GM18511 (cell line): ENCODE results near the gene ZNF660.
"Not testable (repeated sequence)": the region's sequence is repeated elsewhere in the genome, so short reads cannot be mapped to it uniquely, and the experiment has no call there.

Experiments used
- ATAC-seq: cut with Tn5 transposase; IDR thresholded peaks from one replicate; pipeline ENCODE4 v1.9.1; 2021; ENCODE audit warnings: mild to moderate bottlenecking, moderate library complexity; ENCODE audit not compliant: unreplicated experiment

ZNF660 gene

DNA sequence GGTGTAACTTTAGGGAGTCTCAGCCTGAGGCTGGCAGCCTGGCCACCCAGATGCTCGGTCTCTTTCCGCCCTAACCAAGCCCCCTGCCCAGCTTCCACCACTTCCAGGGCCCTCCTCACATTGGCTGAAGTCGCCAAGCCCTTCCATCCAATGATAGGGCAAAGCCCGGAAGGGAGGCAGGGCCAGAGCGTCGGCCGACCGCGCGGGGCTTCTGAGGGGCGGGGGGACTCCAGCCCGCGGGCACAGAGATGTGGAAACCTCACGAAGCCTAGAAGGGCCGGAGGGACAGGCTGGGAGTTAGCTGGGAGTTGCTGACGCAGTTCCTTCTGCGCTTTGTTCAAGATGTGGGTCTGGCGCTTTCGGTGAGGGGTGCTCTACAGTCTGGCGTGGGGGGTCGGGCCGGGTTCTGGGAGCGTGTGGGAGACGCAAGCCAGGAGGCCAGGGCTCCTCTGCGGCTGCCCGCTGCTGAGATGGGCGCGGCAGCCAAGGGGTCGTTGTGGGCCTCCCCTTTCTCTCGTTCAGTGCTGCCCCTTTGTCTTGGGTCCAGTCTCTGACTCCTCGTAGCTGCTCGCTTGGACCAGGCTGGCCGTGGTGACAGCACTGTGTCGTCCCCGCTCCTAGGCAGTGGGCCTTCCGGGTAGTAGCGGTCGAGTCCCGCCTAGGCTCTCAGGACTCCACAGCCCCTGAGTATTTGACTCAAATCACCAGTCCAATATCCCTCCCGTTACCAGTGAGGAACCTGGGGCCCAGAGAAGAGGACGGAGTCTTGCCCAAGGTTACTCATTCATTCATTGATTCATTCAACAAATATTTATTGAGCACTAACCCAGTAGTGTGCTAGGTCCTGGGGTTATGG lies at the start of gene ZNF660:
Gene ZNF660 (plus strand): TSS at position 319 of the 856 bp plus-strand sequence. CDS start 9,230 bp downstream, outside the sequence.
- ATAC-seq: peak; percentile 78

GRCh38 chr3:44535364-44535763 lies 49.4 kb upstream of the ZNF660 start:
- no peak for ATAC-seq

- not testable (repeated sequence) for ATAC-seq
These were observed 40.0 kb upstream of the ZNF660 start for GRCh38 chr3:44544811-44545210.

GRCh38 chr3:44554626-44555592 lies 29.9 kb upstream of the ZNF660 start, which contains the start of gene ZKSCAN7:
ZKSCAN7 (plus strand) TSS chr3:44555193; CDS start chr3:44557048, 1,855 bp downstream.
- peak; percentile 73 for ATAC-seq

DNA sequence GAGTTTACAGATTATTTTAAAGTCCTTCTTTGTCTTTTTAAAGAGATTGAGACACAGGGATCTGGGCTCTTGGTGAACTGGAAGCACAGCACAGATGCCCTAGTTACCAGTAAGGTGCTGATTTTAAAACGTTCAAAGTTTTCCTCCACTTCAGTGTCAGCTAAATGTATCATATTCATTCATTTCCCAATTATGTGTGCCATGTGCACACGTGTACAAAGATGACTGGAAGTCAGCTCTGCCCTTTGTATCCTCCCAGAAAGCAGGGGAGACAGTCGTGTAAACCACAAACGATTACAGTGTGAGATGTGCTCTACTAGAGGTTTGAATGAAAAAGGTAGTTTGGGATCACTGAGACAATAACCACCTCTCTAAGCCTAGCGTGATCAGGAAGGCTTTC lies 29.0 kb upstream of the ZNF660 start:
- ATAC-seq: no peak

- no peak for ATAC-seq
These were observed 27.7 kb upstream of the ZNF660 start for GRCh38 chr3:44557074-44557473.

GRCh38 chr3:44561076-44561475 lies 23.7 kb upstream of the ZNF660 start:
- ATAC-seq: no peak

GRCh38 chr3:44562147-44562546 lies 22.6 kb upstream of the ZNF660 start:
- no peak for ATAC-seq

DNA sequence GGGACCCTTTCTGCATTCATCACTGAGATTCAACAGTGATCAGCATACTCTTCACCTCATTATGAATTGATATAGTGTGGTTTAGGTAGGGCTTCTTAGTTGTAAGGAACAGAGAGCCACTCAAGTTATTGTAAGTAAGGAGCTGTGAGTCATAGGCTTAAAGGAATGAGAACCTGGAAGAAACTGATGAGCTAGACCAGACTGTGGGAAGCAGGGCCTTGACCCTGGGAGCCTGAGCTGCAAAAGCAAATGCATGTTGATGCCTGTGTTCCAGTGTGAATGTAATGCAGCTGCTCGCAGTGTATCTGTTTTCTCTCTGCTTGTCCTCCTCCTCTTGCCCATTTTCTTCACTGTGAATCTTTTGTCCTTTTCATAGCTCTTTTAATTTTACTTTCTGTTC lies 16.2 kb upstream of the ZNF660 start:
- ATAC-seq: no peak

GRCh38 chr3:44571024-44571423 lies 13.7 kb upstream of the ZNF660 start:
- no peak for ATAC-seq

- ATAC-seq: no peak
These were observed 8.2 kb upstream of the ZNF660 start for GRCh38 chr3:44576613-44577012.

DNA sequence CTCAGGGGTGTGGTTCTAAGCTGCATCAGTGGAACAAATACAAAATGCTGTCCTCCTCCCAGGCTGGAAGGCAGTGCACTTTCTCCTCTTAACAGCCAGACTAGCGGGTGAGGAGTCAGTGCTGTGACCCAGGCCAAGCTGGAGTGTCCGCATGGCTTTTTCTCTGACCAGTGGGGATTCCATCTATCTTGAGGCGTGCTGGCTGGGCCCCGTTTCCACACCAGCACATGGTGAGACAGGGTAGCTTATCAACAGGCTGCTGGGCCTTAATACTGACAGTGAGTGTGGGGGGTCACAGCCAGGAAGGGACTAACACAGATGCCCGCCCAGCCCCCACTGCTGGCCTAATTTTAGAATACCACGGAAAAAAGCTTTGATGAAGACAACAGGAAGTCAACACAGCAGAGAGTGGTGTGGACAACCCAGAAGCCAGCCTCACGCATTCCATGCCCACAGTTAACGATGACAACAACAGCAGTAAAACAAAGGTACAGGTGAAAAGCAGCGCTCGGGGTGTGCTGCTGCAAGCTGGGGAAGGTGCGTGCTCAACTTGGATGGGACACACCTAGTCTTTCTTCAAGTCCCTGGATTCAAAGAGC lies 7.3 kb upstream of the ZNF660 start:
- not testable (repeated sequence) for ATAC-seq

DNA sequence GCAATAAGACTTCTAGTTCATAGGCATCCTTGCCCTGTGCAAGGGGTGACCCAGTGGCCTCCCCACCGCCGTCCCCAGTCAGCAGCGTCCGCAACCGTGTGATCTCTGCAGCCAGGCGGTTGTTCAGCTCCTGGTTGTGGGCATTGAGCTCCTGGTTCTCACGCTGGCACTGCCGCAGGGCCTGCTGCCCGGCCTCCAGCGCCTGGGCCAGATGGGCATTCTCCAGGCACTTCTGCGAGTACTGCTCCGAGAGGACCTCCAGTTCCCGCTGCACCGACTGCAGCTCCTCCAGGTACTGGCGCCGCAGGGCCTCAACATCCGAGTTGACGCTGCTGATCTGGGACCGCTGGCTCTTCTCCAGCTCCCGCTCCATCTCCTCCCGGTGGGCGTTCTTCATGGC lies 6.4 kb upstream of the ZNF660 start:
- ATAC-seq: not testable (repeated sequence)

DNA sequence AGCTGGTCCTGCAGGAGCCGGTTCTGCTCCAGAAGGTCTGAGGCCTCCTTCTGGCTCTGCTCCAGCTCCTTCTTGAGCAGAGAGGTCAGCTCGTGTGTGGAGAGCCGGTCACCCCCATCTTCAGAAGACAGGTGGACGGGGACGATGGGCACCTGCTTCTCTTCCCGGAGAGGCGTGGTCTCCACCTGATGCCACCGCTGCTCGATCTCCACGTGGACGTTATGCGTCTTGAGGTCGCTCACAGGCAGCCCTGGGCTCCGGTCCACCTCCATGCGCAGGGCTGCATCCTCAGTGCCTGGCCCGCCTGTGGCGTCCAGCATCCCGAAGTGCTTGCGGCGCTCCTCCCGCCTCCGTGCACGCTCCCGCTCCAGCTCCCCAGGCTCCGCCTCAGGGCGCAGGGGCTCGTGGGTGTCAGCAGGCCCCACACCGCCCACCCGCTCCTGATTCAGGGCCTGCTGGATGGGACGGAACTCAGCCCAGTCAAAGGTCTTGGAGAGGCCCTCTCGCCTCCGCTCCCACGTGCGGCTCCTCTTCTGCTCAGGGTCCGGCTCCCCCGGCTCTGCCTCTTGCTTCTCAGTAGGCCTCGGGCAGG lies 5.7 kb upstream of the ZNF660 start:
- ATAC-seq: not testable (repeated sequence)

DNA sequence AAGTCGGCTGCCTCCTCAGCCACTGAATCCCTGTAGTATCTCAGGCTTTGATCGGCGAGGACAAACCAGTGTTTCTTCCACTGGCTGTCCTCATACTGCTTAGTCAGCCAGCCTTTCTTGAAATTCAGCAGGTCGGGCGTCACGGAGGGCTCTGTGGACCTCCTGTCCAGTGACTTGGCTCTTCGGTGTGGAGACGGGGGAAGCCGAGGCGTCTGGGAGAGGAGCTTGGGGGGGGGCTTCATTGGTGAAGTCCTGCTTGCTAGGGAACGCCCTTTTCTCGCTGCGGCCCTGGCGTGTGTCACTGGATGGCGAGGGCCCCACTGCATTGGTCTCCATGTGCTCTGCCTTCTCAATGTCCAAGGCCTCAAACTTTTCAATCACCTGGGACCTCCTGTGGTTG lies 5.0 kb upstream of the ZNF660 start:
- ATAC-seq: not testable (repeated sequence)

GRCh38 chr3:44580971-44581370 lies 3.8 kb upstream of the ZNF660 start:
- not testable (repeated sequence) for ATAC-seq

DNA sequence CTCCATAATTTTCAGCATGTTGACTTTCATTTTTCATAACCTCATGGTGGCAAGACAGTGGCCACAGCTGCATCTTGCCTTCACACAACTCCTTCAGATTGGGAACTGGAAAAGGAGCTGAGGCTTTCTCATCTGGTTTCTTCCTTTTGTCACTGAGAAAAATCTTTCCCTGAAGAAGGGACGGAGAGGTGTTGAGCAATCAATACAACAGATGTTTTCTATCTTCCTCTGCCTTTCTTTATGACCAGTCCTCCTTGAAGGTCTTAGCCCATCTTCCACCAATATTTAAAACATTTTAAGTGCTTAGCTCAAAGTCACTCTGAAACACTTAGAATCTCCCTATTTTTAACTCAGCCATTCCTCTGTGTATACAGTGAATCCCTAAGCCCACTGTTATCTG lies 11.9 kb downstream of the ZNF660 start:
- ATAC-seq: no peak

- ATAC-seq: no peak
These were observed 17.0 kb downstream of the ZNF660 start for GRCh38 chr3:44601749-44602148.

DNA sequence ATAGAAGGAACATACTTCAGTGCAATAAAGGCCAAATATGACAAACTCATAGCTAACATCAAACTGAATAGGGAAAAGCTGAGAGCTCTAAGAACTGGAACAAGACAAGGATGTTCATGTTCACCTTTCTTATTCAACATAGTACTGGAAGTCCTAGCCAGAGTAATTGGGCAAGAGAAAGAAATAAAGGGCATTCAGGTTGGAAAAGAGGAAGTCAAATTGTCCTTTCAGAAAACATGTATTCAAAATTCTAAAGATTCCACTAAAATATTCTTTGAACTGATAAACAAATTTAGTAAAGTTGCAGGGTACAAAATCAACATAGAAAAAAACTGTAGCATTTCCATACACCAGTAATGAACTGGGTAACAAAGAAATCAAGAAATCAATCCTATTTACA lies 27.9 kb downstream of the ZNF660 start:
- ATAC-seq: no peak

DNA sequence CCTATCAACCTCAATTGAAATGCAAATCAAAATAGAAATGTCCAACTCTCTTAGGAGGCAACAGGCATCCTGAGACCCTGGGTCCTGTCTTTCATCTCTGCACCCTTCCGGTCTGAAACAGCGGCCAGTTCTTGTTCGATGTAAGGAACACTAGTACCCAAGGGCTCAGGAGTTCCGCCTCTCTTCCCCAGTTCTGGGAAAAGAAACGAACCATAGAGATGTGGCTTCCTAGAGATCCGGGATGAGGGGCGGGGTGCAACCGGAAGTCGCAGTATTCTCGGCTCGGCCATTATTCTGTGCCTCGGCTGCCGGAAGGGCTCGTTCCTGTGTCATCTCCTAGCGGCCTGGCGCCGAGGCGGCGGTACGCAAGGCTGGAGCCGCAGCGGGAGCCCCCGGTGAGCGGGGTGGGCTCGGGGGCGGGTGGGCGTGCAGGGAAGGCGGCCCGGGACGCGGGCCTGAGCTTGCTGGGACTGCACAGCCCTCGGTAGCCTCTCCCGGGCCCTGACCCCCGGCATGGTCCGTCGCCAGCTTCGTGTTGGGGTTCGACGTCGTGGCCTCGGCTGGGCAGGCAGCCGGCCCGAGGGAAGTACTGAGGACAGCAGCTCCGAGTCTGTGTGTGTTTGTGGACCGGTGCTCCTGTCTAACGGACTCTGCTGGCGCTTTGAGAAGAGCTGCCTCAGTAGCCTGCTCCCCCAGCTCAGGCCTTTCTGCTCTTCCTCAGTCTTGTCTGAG lies 40.2 kb downstream of the ZNF660 start, which contains the start of gene ZNF197:
Gene ZNF197 (plus strand): TSS at position 288 of the 732 bp plus-strand sequence. CDS start 4,119 bp downstream, outside the sequence.
- ATAC-seq: peak; percentile 96
